Measurements from ENCODE around the gene MAP2K5.

The MAP2K5 gene

DNA sequence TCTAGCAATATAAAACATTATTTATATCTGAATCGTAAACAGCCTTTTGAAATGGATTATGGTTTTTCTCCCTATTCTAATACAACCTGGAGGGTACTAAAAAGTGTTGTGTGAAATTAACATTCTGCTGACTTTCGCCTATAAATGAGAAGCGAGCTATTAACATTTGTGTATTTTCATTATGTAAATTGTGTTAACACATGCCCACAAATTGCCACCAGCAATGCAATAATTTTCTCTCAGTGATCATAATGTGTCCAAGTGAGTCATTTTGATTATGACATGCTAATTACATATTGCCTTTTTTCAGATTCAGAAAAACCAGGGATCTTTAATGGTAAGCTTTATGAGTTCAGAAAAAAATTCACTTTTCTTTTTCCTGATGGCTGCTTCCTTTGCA, 205.4 kb downstream of the MAP2K5 start:
- WGBS (ENCODE audit: insufficient coverage, insufficient read length): no CpG with 5 or more reads among the region's 3 CpGs
- Histone ChIP-seq H3K27ac (ENCODE audit: low read length) (no peak overlapping the region), H3K27me3 (ENCODE audit: control insufficient read depth, insufficient read depth, low read length) (no peaks in the 10 kb centered on the region), H3K9me3 (ENCODE audit: control insufficient read depth, insufficient read depth, low read length) (no peaks in the 10 kb centered on the region), H3K4me1 (ENCODE audit: control insufficient read depth, insufficient read depth, low read length) (peaks cover 6% of the 10 kb centered on the region; the same call in 1 of the 2 replicates), H3K36me3 (ENCODE audit: control insufficient read depth, insufficient read depth, low read length) (no peaks in the 10 kb centered on the region), H3K4me3 (ENCODE audit: low read length) (no peak overlapping the region)
- DNase-seq (ENCODE audit: low read depth, low spot score): no peak

DNA sequence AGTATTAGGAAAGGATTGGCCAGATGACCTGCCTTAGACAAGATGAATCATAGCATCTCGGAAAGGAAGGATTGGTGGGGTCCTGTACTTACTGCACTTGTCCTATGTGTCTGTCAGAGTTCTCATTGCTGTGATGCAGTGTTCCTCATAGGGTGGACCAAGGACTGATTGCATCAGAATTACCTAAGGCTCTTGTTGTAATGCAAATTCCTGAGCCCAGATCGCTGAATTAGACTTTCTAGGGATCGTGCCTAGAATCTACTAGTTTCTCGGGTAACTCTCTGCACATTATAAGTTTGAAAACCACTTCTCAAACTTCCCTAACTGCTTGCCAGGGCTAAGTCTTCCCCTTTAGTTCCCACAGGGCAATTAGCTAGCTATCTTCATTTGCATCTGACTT, 207.9 kb downstream of the MAP2K5 start:
- Histone ChIP-seq H3K36me3 (ENCODE audit: control insufficient read depth, insufficient read depth, low read length) (no peaks in the 10 kb centered on the region), H3K27me3 (ENCODE audit: control insufficient read depth, insufficient read depth, low read length) (no peaks in the 10 kb centered on the region), H3K27ac (ENCODE audit: low read length) (no peak overlapping the region), H3K4me1 (ENCODE audit: control insufficient read depth, insufficient read depth, low read length) (peaks cover 6% of the 10 kb centered on the region; the same call in 1 of the 2 replicates), H3K4me3 (ENCODE audit: low read length) (no peak overlapping the region), H3K9me3 (ENCODE audit: control insufficient read depth, insufficient read depth, low read length) (no peaks in the 10 kb centered on the region)
- no CpG with 5 or more reads among the region's 4 CpGs for WGBS (ENCODE audit: insufficient coverage, insufficient read length)
- no peak for DNase-seq (ENCODE audit: low read depth, low spot score)

DNA sequence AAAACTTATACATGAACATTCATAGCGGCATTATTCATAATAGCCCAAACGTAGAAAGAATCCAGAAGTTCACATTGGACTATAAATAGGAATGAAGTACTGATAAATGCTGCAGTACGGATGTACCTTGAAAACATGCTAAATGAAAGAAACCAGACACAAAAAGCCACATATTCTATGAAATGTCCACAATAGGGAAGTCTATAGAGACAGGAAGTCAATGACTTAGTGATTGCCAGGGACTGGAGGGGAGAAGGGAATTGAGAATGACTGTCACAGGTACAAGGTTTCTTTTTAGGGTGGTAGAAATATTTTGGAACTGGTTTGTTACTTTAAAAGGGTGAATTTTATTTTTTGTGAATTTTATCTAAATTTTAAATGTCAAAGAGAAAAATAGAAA, 211.4 kb downstream of the MAP2K5 start:
- Histone ChIP-seq H3K4me1 (ENCODE audit: control insufficient read depth, insufficient read depth, low read length) (peaks cover 3% of the 10 kb centered on the region; the same call in 1 of the 2 replicates), H3K4me3 (ENCODE audit: low read length) (no peak overlapping the region), H3K36me3 (ENCODE audit: control insufficient read depth, insufficient read depth, low read length) (no peaks in the 10 kb centered on the region), H3K27me3 (ENCODE audit: control insufficient read depth, insufficient read depth, low read length) (no peaks in the 10 kb centered on the region), H3K9me3 (ENCODE audit: control insufficient read depth, insufficient read depth, low read length) (no peaks in the 10 kb centered on the region), H3K27ac (ENCODE audit: low read length) (no peak overlapping the region)
- no CpG with 5 or more reads among the region's 3 CpGs for WGBS (ENCODE audit: insufficient coverage, insufficient read length)
- DNase-seq (ENCODE audit: low read depth, low spot score): no peak

DNA sequence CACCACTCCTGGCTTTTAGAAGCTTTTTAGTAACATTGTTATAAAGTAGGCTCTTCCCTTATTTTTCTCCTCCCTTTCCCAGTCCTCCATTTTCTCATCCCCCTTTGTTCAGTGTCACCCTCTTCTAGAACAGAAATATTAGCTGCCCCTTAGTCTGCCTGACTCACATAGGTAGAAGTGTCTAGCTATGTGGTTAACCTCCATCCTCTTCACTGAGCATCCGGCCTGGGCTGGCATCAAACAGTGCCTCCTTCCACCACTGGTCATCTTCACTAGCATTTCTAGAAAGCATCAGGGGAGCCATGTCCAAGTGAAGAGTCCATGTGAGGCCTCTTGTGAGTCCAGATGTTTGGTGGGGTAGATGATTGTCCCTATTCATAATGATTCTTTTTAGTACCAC, 212.8 kb downstream of the MAP2K5 start:
- H3K36me3 ChIP-seq (ENCODE audit: control insufficient read depth, insufficient read depth, low read length): no peaks in the 10 kb centered on the region
- no peak overlapping the region for H3K27ac ChIP-seq (ENCODE audit: low read length)
- WGBS (ENCODE audit: insufficient coverage, insufficient read length): no CpG with 5 or more reads among the region's 1 CpG
- no peaks in the 10 kb centered on the region for H3K9me3 ChIP-seq (ENCODE audit: control insufficient read depth, insufficient read depth, low read length)
- H3K4me3 ChIP-seq (ENCODE audit: low read length): no peak overlapping the region
- H3K4me1 ChIP-seq (ENCODE audit: control insufficient read depth, insufficient read depth, low read length): peaks cover under 1% of the 10 kb centered on the region; the same call in 1 of the 2 replicates
- DNase-seq (ENCODE audit: low read depth, low spot score): no peak
- no peaks in the 10 kb centered on the region for H3K27me3 ChIP-seq (ENCODE audit: control insufficient read depth, insufficient read depth, low read length)

DNA sequence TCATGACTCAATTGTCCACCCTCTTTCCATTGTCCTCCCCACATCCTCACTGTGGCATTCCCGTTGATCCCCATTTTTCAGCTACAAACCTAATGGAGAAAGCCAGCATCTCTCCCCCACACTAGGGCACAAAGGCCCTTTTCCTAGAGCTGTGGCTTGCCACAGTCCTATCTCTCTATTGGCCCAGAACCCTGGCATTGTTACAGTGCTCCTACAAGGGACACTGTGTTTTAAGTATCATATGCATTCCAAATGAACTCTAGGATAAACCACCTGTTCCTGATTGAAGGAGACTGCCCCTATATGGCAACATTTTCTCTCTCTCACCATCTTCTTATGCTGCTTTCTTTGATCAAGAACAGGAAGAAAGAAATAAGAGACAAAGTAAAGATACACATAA, 213.4 kb downstream of the MAP2K5 start:
- Histone ChIP-seq H3K36me3 (ENCODE audit: control insufficient read depth, insufficient read depth, low read length) (no peaks in the 10 kb centered on the region), H3K4me1 (ENCODE audit: control insufficient read depth, insufficient read depth, low read length) (no peaks in the 10 kb centered on the region), H3K4me3 (ENCODE audit: low read length) (no peak overlapping the region), H3K9me3 (ENCODE audit: control insufficient read depth, insufficient read depth, low read length) (no peaks in the 10 kb centered on the region), H3K27me3 (ENCODE audit: control insufficient read depth, insufficient read depth, low read length) (no peaks in the 10 kb centered on the region), H3K27ac (ENCODE audit: low read length) (no peak overlapping the region)
- DNase-seq (ENCODE audit: low read depth, low spot score): no peak
- WGBS (ENCODE audit: insufficient coverage, insufficient read length): no CpG with 5 or more reads among the region's 1 CpG

DNA sequence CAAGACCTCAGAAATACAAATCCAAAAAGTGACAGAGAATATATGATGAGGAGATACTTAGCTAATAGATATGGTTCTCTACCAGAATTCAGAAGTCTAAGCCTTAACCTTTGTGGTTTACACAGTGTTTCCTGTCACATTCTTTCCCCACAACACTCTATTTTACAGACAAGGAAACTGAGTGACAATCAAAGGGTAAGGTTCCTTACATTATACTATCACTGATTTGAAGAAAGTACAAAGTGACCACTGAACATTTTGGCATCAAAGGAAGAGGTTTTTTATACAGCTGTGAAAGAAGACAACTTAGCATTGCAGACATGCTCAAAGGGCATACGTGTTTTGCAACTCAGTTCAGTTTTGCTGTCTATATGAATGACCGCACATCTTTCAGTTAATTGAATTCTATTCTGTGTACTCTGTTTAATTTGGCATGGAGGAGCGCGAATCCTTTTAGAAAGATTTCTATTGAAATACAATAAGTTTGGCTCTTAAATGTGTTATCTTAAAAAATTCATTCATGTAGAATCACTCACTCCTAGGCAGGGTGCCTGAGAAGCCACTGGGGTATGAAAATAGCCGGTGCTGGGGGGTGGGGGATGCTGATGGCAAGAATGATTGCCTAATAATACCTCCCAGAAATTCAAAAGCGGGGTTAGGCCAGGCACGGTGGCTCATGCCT, 216.3 kb downstream of the MAP2K5 start:
- Histone ChIP-seq H3K4me3 (ENCODE audit: low read length) (no peak overlapping the region), H3K4me1 (ENCODE audit: control insufficient read depth, insufficient read depth, low read length) (no peaks in the 10 kb centered on the region), H3K27ac (ENCODE audit: low read length) (no peak overlapping the region), H3K9me3 (ENCODE audit: control insufficient read depth, insufficient read depth, low read length) (no peaks in the 10 kb centered on the region), H3K36me3 (ENCODE audit: control insufficient read depth, insufficient read depth, low read length) (no peaks in the 10 kb centered on the region), H3K27me3 (ENCODE audit: control insufficient read depth, insufficient read depth, low read length) (no peaks in the 10 kb centered on the region)
- no peak for DNase-seq (ENCODE audit: low read depth, low spot score)
- no CpG with 5 or more reads among the region's 7 CpGs for WGBS (ENCODE audit: insufficient coverage, insufficient read length)

DNA sequence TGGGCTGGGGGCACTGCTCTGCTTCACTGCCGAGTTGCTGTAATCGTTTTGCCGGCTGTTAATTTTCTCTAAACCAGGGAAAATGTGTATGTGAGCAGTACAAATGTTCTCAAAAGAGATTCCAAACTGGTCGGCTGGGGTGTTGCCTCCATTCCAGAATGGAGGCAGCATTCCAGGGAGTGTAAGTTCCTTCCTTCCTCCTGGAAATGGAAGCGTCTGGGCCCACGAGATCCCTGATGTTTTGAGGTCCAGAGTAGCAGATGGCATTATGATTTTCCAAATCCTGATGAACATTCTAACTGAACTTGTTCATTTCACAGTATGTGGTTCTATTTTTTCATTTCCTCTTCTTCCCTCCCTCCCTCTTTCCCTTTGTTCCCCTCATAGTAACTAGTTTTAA, 218.4 kb downstream of the MAP2K5 start:
- Histone ChIP-seq H3K36me3 (ENCODE audit: control insufficient read depth, insufficient read depth, low read length) (no peaks in the 10 kb centered on the region), H3K4me3 (ENCODE audit: low read length) (no peak overlapping the region), H3K27ac (ENCODE audit: low read length) (no peak overlapping the region), H3K27me3 (ENCODE audit: control insufficient read depth, insufficient read depth, low read length) (no peaks in the 10 kb centered on the region), H3K9me3 (ENCODE audit: control insufficient read depth, insufficient read depth, low read length) (no peaks in the 10 kb centered on the region), H3K4me1 (ENCODE audit: control insufficient read depth, insufficient read depth, low read length) (no peaks in the 10 kb centered on the region)
- DNase-seq (ENCODE audit: low read depth, low spot score): no peak
- WGBS (ENCODE audit: insufficient coverage, insufficient read length): no CpG with 5 or more reads among the region's 6 CpGs

DNA sequence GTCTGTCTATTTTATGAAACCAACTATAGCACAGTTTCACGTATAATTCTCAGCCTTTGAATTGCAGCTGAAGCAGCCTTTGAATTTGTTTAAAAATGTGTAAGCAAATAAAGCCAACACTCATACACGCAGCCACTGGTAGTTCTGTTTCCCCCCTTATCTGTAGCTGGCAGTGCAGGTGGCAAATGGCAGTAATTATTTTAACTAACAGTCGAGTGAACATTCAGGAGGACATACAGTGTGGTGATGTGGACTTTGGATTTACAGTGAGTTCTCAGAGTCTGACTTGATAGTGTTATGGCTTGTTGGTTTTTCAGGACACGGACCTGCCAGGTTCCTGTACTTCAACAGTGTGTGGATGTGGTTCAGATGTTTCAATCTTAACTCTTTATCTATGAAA, 218.8 kb downstream of the MAP2K5 start:
- no peaks in the 10 kb centered on the region for H3K4me1 ChIP-seq (ENCODE audit: control insufficient read depth, insufficient read depth, low read length)
- no peaks in the 10 kb centered on the region for H3K27me3 ChIP-seq (ENCODE audit: control insufficient read depth, insufficient read depth, low read length)
- H3K27ac ChIP-seq (ENCODE audit: low read length): no peak overlapping the region
- no peak overlapping the region for H3K4me3 ChIP-seq (ENCODE audit: low read length)
- WGBS (ENCODE audit: insufficient coverage, insufficient read length): no CpG with 5 or more reads among the region's 4 CpGs
- no peaks in the 10 kb centered on the region for H3K36me3 ChIP-seq (ENCODE audit: control insufficient read depth, insufficient read depth, low read length)
- H3K9me3 ChIP-seq (ENCODE audit: control insufficient read depth, insufficient read depth, low read length): no peaks in the 10 kb centered on the region
- DNase-seq (ENCODE audit: low read depth, low spot score): no peak

DNA sequence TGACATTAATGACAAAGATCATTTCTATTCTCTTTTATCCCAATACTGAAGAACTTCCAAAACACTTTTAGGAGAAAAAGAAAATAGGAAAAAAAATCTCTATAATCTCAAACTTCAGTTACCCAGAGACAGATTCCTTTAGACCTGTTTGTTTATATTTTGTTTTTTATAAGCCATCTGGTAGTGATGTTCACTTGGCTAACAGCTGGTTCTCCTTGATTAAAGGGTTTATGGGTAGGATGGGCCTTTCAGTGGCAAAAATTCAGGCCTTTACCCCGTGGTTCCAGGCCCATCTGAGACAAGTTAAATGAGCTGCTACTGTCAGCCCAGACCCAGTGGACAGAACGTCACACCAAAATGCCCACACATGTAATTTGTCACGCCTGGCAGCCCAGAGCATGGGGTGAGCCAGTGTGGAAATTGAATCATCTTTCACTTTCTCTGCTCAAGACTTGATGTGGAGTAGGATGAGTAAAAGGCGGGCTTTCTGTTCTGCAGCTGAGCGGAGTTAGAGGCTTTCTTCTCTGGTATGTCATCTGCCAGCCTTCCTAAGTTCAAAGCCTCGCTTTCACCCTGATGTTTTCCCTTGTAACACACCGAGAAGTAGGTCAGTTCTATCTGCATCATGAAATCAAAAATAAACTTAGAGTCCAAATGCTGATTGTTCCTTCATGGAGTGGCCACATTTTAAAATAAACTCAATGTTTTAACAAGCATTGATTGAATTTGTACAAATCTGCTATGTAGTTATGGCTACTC, 220.3 kb downstream of the MAP2K5 start:
- Histone ChIP-seq H3K27me3 (ENCODE audit: control insufficient read depth, insufficient read depth, low read length) (no peaks in the 10 kb centered on the region), H3K4me3 (ENCODE audit: low read length) (no peak overlapping the region), H3K4me1 (ENCODE audit: control insufficient read depth, insufficient read depth, low read length) (no peaks in the 10 kb centered on the region), H3K9me3 (ENCODE audit: control insufficient read depth, insufficient read depth, low read length) (no peaks in the 10 kb centered on the region), H3K27ac (ENCODE audit: low read length) (no peak overlapping the region), H3K36me3 (ENCODE audit: control insufficient read depth, insufficient read depth, low read length) (no peaks in the 10 kb centered on the region)
- DNase-seq (ENCODE audit: low read depth, low spot score): no peak
- WGBS (ENCODE audit: insufficient coverage, insufficient read length): no CpG with 5 or more reads among the region's 7 CpGs

DNA sequence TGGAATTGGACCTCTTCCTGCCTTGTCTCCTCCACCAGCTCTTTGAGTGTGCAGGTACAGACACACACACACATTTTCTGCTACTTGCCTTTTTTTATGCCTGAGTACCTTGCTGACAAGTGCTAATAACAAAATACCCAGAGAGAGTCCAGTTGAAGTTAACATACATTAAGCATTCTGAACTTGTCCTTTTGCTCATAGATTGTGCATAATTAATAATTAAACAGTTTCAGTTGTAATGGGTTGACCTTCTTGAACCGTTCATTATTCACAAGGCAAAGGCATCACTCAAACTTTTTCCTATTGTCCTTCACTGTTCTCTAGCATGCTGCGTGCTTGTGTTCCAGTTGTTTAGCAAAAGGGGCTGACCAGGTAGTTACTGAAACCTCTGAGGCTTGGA, 223.2 kb downstream of the MAP2K5 start:
- Histone ChIP-seq H3K36me3 (ENCODE audit: control insufficient read depth, insufficient read depth, low read length) (no peaks in the 10 kb centered on the region), H3K4me3 (ENCODE audit: low read length) (no peak overlapping the region), H3K27ac (ENCODE audit: low read length) (no peak overlapping the region), H3K27me3 (ENCODE audit: control insufficient read depth, insufficient read depth, low read length) (no peaks in the 10 kb centered on the region), H3K9me3 (ENCODE audit: control insufficient read depth, insufficient read depth, low read length) (no peaks in the 10 kb centered on the region), H3K4me1 (ENCODE audit: control insufficient read depth, insufficient read depth, low read length) (peaks cover 2% of the 10 kb centered on the region; the same call in 1 of the 2 replicates)
- WGBS (ENCODE audit: insufficient coverage, insufficient read length): no CpG with 5 or more reads among the region's 2 CpGs
- no peak for DNase-seq (ENCODE audit: low read depth, low spot score)
